PC-9 (cell line): ENCODE results near the gene AUTS2. TPM values are rescaled to one million over a fixed set of nuclear protein-coding genes. Genes with fewer than 3 reads are reported as not detected.

Experiments
- BruUV-seq: library from RNA; stranded (reverse); fragments of 400-500 nt; replicated peaks from 2 replicates; lab custom pipeline; 2021; lab: Mats Ljungman, UMichigan
- CTCF ChIA-PET: fragments of 300-600 bp; sonication (Branson Sonifier 250); formaldehyde crosslinking; loops from one replicate; lab custom pipeline; 2022; ENCODE audit warnings: antibody characterized with exemption; lab: Charles Lee
- POLR2A ChIA-PET: fragments of 300-600 bp; sonication (Branson Sonifier 250); formaldehyde crosslinking; loops from one replicate; lab custom pipeline; 2022; ENCODE audit warnings: antibody characterized with exemption; ENCODE audit not compliant: unreplicated experiment; lab: Charles Lee
- DNase-seq, 2 experiments: peaks; one replicate each; pipeline versions ENCODE4 v3.0.0 to v3.0.0-alpha.2; 2015 to 2022; ENCODE audit warnings: mixed read lengths in 1 of 2
- H2AFZ ChIP-seq: fragments of 200-600 bp; sonication (generic); 2 replicates; pipeline ENCODE4 v1.8.1; 2017; ENCODE audit warnings: antibody characterized with exemption
- H3F3A ChIP-seq: fragments of 200-600 bp; sonication (generic); 2 replicates; pipeline ENCODE4 v1.8.1; 2017; ENCODE audit warnings: antibody characterized with exemption, mild to moderate bottlenecking, low read depth; ENCODE audit not compliant: insufficient read depth
- H3K27ac ChIP-seq: fragments of 200-600 bp; sonication (generic); 2 replicates; pipeline ENCODE4 v1.6.1; 2016; ENCODE audit warnings: mixed run types
- H3K27me3 ChIP-seq: fragments of 200-600 bp; sonication (generic); 2 replicates; pipeline ENCODE4 v1.6.1; 2016; ENCODE audit warnings: low read depth, mixed run types; ENCODE audit not compliant: insufficient read depth
- H3K36me3 ChIP-seq: fragments of 200-600 bp; sonication (generic); 2 replicates; pipeline ENCODE4 v1.6.1; 2016; ENCODE audit warnings: low read depth, mixed run types
- H3K4me1 ChIP-seq: fragments of 200-600 bp; sonication (generic); replicated peaks from 2 replicates; pipeline ENCODE4 v1.6.1; 2016; ENCODE audit warnings: mixed run types; ENCODE audit not compliant: insufficient read depth
- H3K4me2 ChIP-seq: fragments of 200-600 bp; sonication (generic); 2 replicates; pipeline ENCODE4 v1.6.1; 2017; ENCODE audit warnings: mixed run types
- H3K4me3 ChIP-seq: fragments of 200-600 bp; sonication (generic); 2 replicates; pipeline ENCODE4 v1.6.1; 2016; ENCODE audit warnings: mixed run types
- H3K79me2 ChIP-seq: fragments of 200-600 bp; sonication (generic); 2 replicates; pipeline ENCODE4 v1.6.1; 2017; ENCODE audit warnings: low read depth, mixed run types
- H3K9me2 ChIP-seq: fragments of 200-600 bp; sonication (generic); 2 replicates; pipeline ENCODE4 v1.8.1; 2017; ENCODE audit warnings: mild to moderate bottlenecking; ENCODE audit not compliant: insufficient read depth
- H3K9me3 ChIP-seq: fragments of 200-600 bp; sonication (generic); 2 replicates; pipeline ENCODE4 v1.8.1; 2016; ENCODE audit warnings: low read depth; ENCODE audit not compliant: insufficient read depth
- H4K20me1 ChIP-seq: fragments of 200-600 bp; sonication (generic); 2 replicates; pipeline ENCODE4 v1.8.1; 2017; ENCODE audit not compliant: insufficient read depth
- EZH2 ChIP-seq: fragments of 200-600 bp; sonication (generic); IDR thresholded peaks from 2 replicates; pipeline ENCODE4 v1.8.0; 2017; ENCODE audit warnings: antibody characterized with exemption, low read depth
- intact Hi-C: fragments of 100-400 bp; cut with micrococcal nuclease; formaldehyde crosslinking; loops from one replicate; pipeline ENCODE4 v1.10.0; 2022; ENCODE audit not compliant: unreplicated experiment
- total RNA-seq: library from RNA; stranded (reverse); gene quantifications from 2 replicates; pipeline ENCODE4 v1.2.3, GENCODE V29; 2021
- TF ChIP-seq, protein P1 (sequence below): fragments of 200-600 bp; sonication (generic); conservative IDR thresholded peaks from 2 replicates; pipeline ENCODE4 v1.6.1; 2017; ENCODE audit warnings: mixed run types, antibody characterized with exemption, mild to moderate bottlenecking, moderate library complexity

The AUTS2 gene
- total RNA-seq, 1 experiment from 2014 or later, result not detected

- no peak overlapping the region for H3K4me2 ChIP-seq
- TF ChIP-seq, protein P1, sequence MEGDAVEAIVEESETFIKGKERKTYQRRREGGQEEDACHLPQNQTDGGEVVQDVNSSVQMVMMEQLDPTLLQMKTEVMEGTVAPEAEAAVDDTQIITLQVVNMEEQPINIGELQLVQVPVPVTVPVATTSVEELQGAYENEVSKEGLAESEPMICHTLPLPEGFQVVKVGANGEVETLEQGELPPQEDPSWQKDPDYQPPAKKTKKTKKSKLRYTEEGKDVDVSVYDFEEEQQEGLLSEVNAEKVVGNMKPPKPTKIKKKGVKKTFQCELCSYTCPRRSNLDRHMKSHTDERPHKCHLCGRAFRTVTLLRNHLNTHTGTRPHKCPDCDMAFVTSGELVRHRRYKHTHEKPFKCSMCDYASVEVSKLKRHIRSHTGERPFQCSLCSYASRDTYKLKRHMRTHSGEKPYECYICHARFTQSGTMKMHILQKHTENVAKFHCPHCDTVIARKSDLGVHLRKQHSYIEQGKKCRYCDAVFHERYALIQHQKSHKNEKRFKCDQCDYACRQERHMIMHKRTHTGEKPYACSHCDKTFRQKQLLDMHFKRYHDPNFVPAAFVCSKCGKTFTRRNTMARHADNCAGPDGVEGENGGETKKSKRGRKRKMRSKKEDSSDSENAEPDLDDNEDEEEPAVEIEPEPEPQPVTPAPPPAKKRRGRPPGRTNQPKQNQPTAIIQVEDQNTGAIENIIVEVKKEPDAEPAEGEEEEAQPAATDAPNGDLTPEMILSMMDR, result no peak
- no peak for TF ChIP-seq EZH2
- H3F3A ChIP-seq, result no peaks in the 10 kb centered on the region
- ChIA-PET CTCF (no interaction called here), POLR2A (no interaction called here)
- intact Hi-C loops, result no loop called here
- H3K4me1 ChIP-seq, result no peaks in the 10 kb centered on the region
- no peak overlapping the region for H3K27ac ChIP-seq
- no peaks in the 10 kb centered on the region for H3K9me3 ChIP-seq
- no TSS peak for BruUV-seq
- H4K20me1 ChIP-seq, result no peaks in the 10 kb centered on the region
- DNase-seq, result no peak
- no peaks in the 10 kb centered on the region for H3K79me2 ChIP-seq
- no peak overlapping the region for H3K4me3 ChIP-seq
- no peaks in the 10 kb centered on the region for H3K36me3 ChIP-seq
- no peak overlapping the region for H2AFZ ChIP-seq
- no peaks in the 10 kb centered on the region for H3K27me3 ChIP-seq
- no peaks in the 10 kb centered on the region for H3K9me2 ChIP-seq
Observed at GRCh38 chr7:69823151-69823744, 225.0 kb downstream of the AUTS2 start.

- H3K9me3 ChIP-seq, result no peaks in the 10 kb centered on the region
- ChIA-PET CTCF (no interaction called here), POLR2A (no interaction called here)
- H3K9me2 ChIP-seq, result no peaks in the 10 kb centered on the region
- no peak overlapping the region for H3K4me2 ChIP-seq
- TF ChIP-seq, protein P1, result no peak; the same call in 1 of the 2 replicates
- TF ChIP-seq EZH2, result no peak
- no peaks in the 10 kb centered on the region for H3K4me1 ChIP-seq
- no peaks in the 10 kb centered on the region for H3F3A ChIP-seq
- DNase-seq, result no peak
- no peak overlapping the region for H2AFZ ChIP-seq
- H3K27me3 ChIP-seq, result no peaks in the 10 kb centered on the region
- H3K36me3 ChIP-seq, result no peaks in the 10 kb centered on the region
- H3K27ac ChIP-seq, result no peak overlapping the region
- no TSS peak for BruUV-seq
- intact Hi-C loops, result no loop called here
- H3K79me2 ChIP-seq, result no peaks in the 10 kb centered on the region
- H4K20me1 ChIP-seq, result no peaks in the 10 kb centered on the region
- no peak overlapping the region for H3K4me3 ChIP-seq
Observed at GRCh38 chr7:69825113-69825972, 227.1 kb downstream of the AUTS2 start.

- no peak overlapping the region for H2AFZ ChIP-seq
- no peak overlapping the region for H3K27ac ChIP-seq
- no peaks in the 10 kb centered on the region for H3K36me3 ChIP-seq
- no peaks in the 10 kb centered on the region for H3K4me1 ChIP-seq
- DNase-seq, result no peak
- no peaks in the 10 kb centered on the region for H3K27me3 ChIP-seq
- no peaks in the 10 kb centered on the region for H3F3A ChIP-seq
- ChIA-PET POLR2A (no interaction called here), CTCF (no interaction called here)
- no peaks in the 10 kb centered on the region for H3K9me3 ChIP-seq
- no peaks in the 10 kb centered on the region for H3K79me2 ChIP-seq
- TF ChIP-seq, protein P1, result no peak
- no peak for TF ChIP-seq EZH2
- intact Hi-C loops, result no loop called here
- H4K20me1 ChIP-seq, result no peaks in the 10 kb centered on the region
- H3K9me2 ChIP-seq, result no peaks in the 10 kb centered on the region
- H3K4me3 ChIP-seq, result no peak overlapping the region
- BruUV-seq, result no TSS peak
- H3K4me2 ChIP-seq, result no peak overlapping the region
Observed at GRCh38 chr7:69826283-69826682, 228.0 kb downstream of the AUTS2 start.
